HS-5 (cell line): ENCODE results near the gene EDIL3.

ENCODE experiments used
- DNase-seq: peaks from one replicate; pipeline ENCODE4 v3.0.0-alpha.2; 2012; ENCODE audit warnings: low read depth

EDIL3 gene

GRCh38 chr5:83899326-83899970, 485.2 kb downstream of the EDIL3 start:
- DNase-seq = peak; percentile 28

DNA sequence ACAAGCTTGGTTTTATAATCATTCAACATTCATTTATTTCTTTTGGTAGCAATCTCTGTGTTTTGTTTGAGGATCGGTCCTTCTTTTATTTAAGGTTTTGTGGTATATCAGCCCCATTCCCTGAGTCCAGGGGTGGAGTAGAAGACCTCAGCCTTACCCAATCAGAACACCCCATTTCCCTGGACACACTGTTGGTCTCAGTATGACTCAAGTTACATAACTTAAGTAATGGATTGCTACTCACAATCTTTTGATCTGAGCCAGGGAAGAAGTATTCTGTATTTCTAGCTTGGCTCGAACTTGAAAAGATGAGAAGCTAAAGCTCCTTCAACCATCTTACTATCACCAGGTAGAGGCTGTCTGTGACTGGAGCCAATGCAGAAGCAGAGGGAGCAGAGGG, 488.8 kb downstream of the EDIL3 start:
- peak; percentile 67 for DNase-seq

DNA sequence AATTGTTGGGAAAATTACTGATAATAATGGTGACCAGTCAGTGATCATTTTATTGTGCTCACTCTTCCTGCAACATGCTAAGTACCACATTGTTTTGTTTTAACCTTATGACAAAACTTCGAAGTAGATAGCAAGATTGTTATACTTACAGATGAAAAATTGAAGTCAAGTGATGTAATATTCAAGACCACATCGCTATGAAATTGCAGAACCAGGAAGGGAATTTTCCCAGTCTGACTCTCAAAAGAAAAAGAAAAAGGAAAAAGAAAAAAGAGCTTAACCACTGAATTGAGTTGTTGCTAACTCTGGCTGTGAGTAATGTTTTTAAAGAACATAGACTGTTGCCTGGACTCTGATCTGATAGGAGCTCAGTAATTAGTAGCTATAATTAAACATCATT, 493.4 kb downstream of the EDIL3 start:
- no peak for DNase-seq
